PC-9 (cell line): ENCODE measurements around the gene MRPL16. TPM values are rescaled to one million over a fixed set of nuclear protein-coding genes. Genes with fewer than 3 reads are reported as not detected.

Experiments used
- BruUV-seq: library from RNA; stranded (reverse); fragments of 400-500 nt; replicated peaks from 2 replicates; lab custom pipeline; 2021; lab: Mats Ljungman, UMichigan
- CTCF ChIA-PET: fragments of 300-600 bp; sonication (Branson Sonifier 250); formaldehyde crosslinking; loops from one replicate; lab custom pipeline; 2022; ENCODE audit warnings: antibody characterized with exemption; lab: Charles Lee
- POLR2A ChIA-PET: fragments of 300-600 bp; sonication (Branson Sonifier 250); formaldehyde crosslinking; loops from one replicate; lab custom pipeline; 2022; ENCODE audit warnings: antibody characterized with exemption; ENCODE audit not compliant: unreplicated experiment; lab: Charles Lee
- DNase-seq, 2 experiments: peaks; one replicate each; pipeline versions ENCODE4 v3.0.0 to v3.0.0-alpha.2; 2015 to 2022; ENCODE audit warnings: mixed read lengths in 1 of 2
- H2AFZ ChIP-seq: fragments of 200-600 bp; sonication (generic); 2 replicates; pipeline ENCODE4 v1.8.1; 2017; ENCODE audit warnings: antibody characterized with exemption
- H3F3A ChIP-seq: fragments of 200-600 bp; sonication (generic); 2 replicates; pipeline ENCODE4 v1.8.1; 2017; ENCODE audit warnings: antibody characterized with exemption, mild to moderate bottlenecking, low read depth; ENCODE audit not compliant: insufficient read depth
- H3K27ac ChIP-seq: fragments of 200-600 bp; sonication (generic); 2 replicates; pipeline ENCODE4 v1.6.1; 2016; ENCODE audit warnings: mixed run types
- H3K27me3 ChIP-seq: fragments of 200-600 bp; sonication (generic); 2 replicates; pipeline ENCODE4 v1.6.1; 2016; ENCODE audit warnings: low read depth, mixed run types; ENCODE audit not compliant: insufficient read depth
- H3K36me3 ChIP-seq: fragments of 200-600 bp; sonication (generic); 2 replicates; pipeline ENCODE4 v1.6.1; 2016; ENCODE audit warnings: low read depth, mixed run types
- H3K4me1 ChIP-seq: fragments of 200-600 bp; sonication (generic); replicated peaks from 2 replicates; pipeline ENCODE4 v1.6.1; 2016; ENCODE audit warnings: mixed run types; ENCODE audit not compliant: insufficient read depth
- H3K4me2 ChIP-seq: fragments of 200-600 bp; sonication (generic); 2 replicates; pipeline ENCODE4 v1.6.1; 2017; ENCODE audit warnings: mixed run types
- H3K4me3 ChIP-seq: fragments of 200-600 bp; sonication (generic); 2 replicates; pipeline ENCODE4 v1.6.1; 2016; ENCODE audit warnings: mixed run types
- H3K79me2 ChIP-seq: fragments of 200-600 bp; sonication (generic); 2 replicates; pipeline ENCODE4 v1.6.1; 2017; ENCODE audit warnings: low read depth, mixed run types
- H3K9me2 ChIP-seq: fragments of 200-600 bp; sonication (generic); 2 replicates; pipeline ENCODE4 v1.8.1; 2017; ENCODE audit warnings: mild to moderate bottlenecking; ENCODE audit not compliant: insufficient read depth
- H3K9me3 ChIP-seq: fragments of 200-600 bp; sonication (generic); 2 replicates; pipeline ENCODE4 v1.8.1; 2016; ENCODE audit warnings: low read depth; ENCODE audit not compliant: insufficient read depth
- H4K20me1 ChIP-seq: fragments of 200-600 bp; sonication (generic); 2 replicates; pipeline ENCODE4 v1.8.1; 2017; ENCODE audit not compliant: insufficient read depth
- CTCF ChIP-seq: fragments of 200-600 bp; sonication (generic); conservative IDR thresholded peaks from 2 replicates; pipeline ENCODE4 v1.6.1; 2017; ENCODE audit warnings: mixed run types, antibody characterized with exemption, mild to moderate bottlenecking, moderate library complexity
- EZH2 ChIP-seq: fragments of 200-600 bp; sonication (generic); IDR thresholded peaks from 2 replicates; pipeline ENCODE4 v1.8.0; 2017; ENCODE audit warnings: antibody characterized with exemption, low read depth
- intact Hi-C: fragments of 100-400 bp; cut with micrococcal nuclease; formaldehyde crosslinking; loops from one replicate; pipeline ENCODE4 v1.10.0; 2022; ENCODE audit not compliant: unreplicated experiment
- total RNA-seq: library from RNA; stranded (reverse); gene quantifications from 2 replicates; pipeline ENCODE4 v1.2.3, GENCODE V29; 2021

The MRPL16 gene
- total RNA-seq, 1 experiment from 2014 or later = 64.7 TPM

GRCh38 chr11:59758401-59759037 lies 52.1 kb downstream of the MRPL16 start:
- H3K27ac ChIP-seq = no peak overlapping the region
- H3K4me2 ChIP-seq = no peak overlapping the region
- CTCF ChIA-PET = no interaction called here
- no peak overlapping the region for H3K4me3 ChIP-seq
- no peaks in the 10 kb centered on the region for H3K9me2 ChIP-seq
- H3K79me2 ChIP-seq = peaks cover 76% of the 10 kb centered on the region
- 0 out of 2 replicates have a peak, but pooled peaks cover 21% of the 10 kb centered on the region for H3K36me3 ChIP-seq
- peaks cover 19% of the 10 kb centered on the region for H3K4me1 ChIP-seq
- no TSS peak for BruUV-seq
- peaks cover 62% of the 10 kb centered on the region for H4K20me1 ChIP-seq
- DNase-seq = no peak
- no peaks in the 10 kb centered on the region for H3K9me3 ChIP-seq
- intact Hi-C loops = loop anchor here (5.0 kb wide), 1 partner anchor 206 kb away; no protein-coding TSS in a partner anchor
- no peak overlapping the region for H2AFZ ChIP-seq
- no peaks in the 10 kb centered on the region for H3K27me3 ChIP-seq
- TF ChIP-seq CTCF (no peak), EZH2 (no peak)
- peaks cover 27% of the 10 kb centered on the region for H3F3A ChIP-seq
- POLR2A ChIA-PET = no interaction called here

- H3K79me2 ChIP-seq = peaks cover 60% of the 10 kb centered on the region
- peak overlapping the region; percentile 82 for H3K27ac ChIP-seq
- DNase-seq = peak; percentile 78 to 87
- peaks cover 19% of the 10 kb centered on the region for H3K4me1 ChIP-seq
- CTCF ChIA-PET = interaction anchor here (1.6 kb wide), 1 partner anchor 54 kb away, joined by 9 read pairs; the partner anchor contains the start of gene MRPL16
- POLR2A ChIA-PET = interaction anchor here (0.5 to 2.1 kb wide), 3 partner anchors 88 to 220 kb away, joined by 4 to 29 read pairs (median 6); partner anchors contain the start of gene PATL1
- TF ChIP-seq CTCF (no peak), EZH2 (no peak)
- peaks cover 51% of the 10 kb centered on the region for H4K20me1 ChIP-seq
- no peaks in the 10 kb centered on the region for H3K27me3 ChIP-seq
- no peaks in the 10 kb centered on the region for H3K9me2 ChIP-seq
- 0 out of 2 replicates have a peak, but pooled peaks cover 21% of the 10 kb centered on the region for H3K36me3 ChIP-seq
- peak overlapping the region; percentile 92 for H3K4me3 ChIP-seq
- H2AFZ ChIP-seq = no peak overlapping the region
- TSS peak; percentile 33 for BruUV-seq
- no peaks in the 10 kb centered on the region for H3K9me3 ChIP-seq
- intact Hi-C loops = loop anchor here (1.0 to 5.0 kb wide), 3 partner anchors 30 to 205 kb away; partner anchors contain the start of gene PATL1
- peak overlapping the region; percentile 97 for H3K4me2 ChIP-seq
- peaks cover 27% of the 10 kb centered on the region for H3F3A ChIP-seq
These were observed 53.7 kb downstream of the MRPL16 start for GRCh38 chr11:59756845-59757244.

- H3K79me2 ChIP-seq = peaks cover 56% of the 10 kb centered on the region
- H4K20me1 ChIP-seq = peaks cover 48% of the 10 kb centered on the region
- peak overlapping the region; percentile 92 for H3K4me3 ChIP-seq
- no peaks in the 10 kb centered on the region for H3K9me3 ChIP-seq
- H3K27me3 ChIP-seq = no peaks in the 10 kb centered on the region
- peaks cover 27% of the 10 kb centered on the region for H3F3A ChIP-seq
- no peak overlapping the region for H2AFZ ChIP-seq
- peak overlapping the region; percentile 82 for H3K27ac ChIP-seq
- H3K4me1 ChIP-seq = peaks cover 19% of the 10 kb centered on the region
- intact Hi-C loops = loop anchor here (1.0 to 5.0 kb wide), 3 partner anchors 31 to 204 kb away; partner anchors contain the start of gene PATL1
- POLR2A ChIA-PET = interaction anchor here (1.0 to 2.1 kb wide), 3 partner anchors 20 to 87 kb away, joined by 6 to 29 read pairs (median 7); partner anchors contain the start of gene PATL1
- H3K36me3 ChIP-seq = 0 out of 2 replicates have a peak, but pooled peaks cover 21% of the 10 kb centered on the region
- DNase-seq = peak in 1 of 2 experiments; percentile 46
- TSS peak; percentile 28 for BruUV-seq
- H3K9me2 ChIP-seq = no peaks in the 10 kb centered on the region
- CTCF ChIA-PET = interaction anchor here (1.6 kb wide), 1 partner anchor 54 kb away, joined by 9 read pairs; the partner anchor contains the start of gene MRPL16
- peak overlapping the region; percentile 97 for H3K4me2 ChIP-seq
- no peak for TF ChIP-seq EZH2
- no peak for TF ChIP-seq CTCF
These were observed 54.1 kb downstream of the MRPL16 start for GRCh38 chr11:59756558-59756840.

Other genes with a start within 250 kb of the MRPL16 start
- 40.4 and 49.7 TPM in 2 replicates for gene OSBP, start 195.0 kb downstream of the MRPL16 start, total RNA-seq
- 33.5 and 55.0 TPM in 2 replicates for gene PATL1, start 141.7 kb downstream of the MRPL16 start, total RNA-seq
- gene OR10V1, start 96.9 kb downstream of the MRPL16 start, total RNA-seq = not detected in 2 replicates
- 45.2 and 50.1 TPM in 2 replicates for gene STX3, start 55.4 kb downstream of the MRPL16 start, total RNA-seq
- gene CBLIF, start 34.7 kb upstream of the MRPL16 start, total RNA-seq = not detected in 2 replicates
- gene TCN1, start 55.7 kb upstream of the MRPL16 start, total RNA-seq = 1.4 and 2.0 TPM in 2 replicates
- gene OOSP3, start 68.0 kb upstream of the MRPL16 start, total RNA-seq = not detected in 2 replicates
- gene OOSP1, start 127.7 kb upstream of the MRPL16 start, total RNA-seq = not detected in 2 replicates
- not detected in 2 replicates for gene OOSP4A, start 153.3 kb upstream of the MRPL16 start, total RNA-seq
- gene OOSP4B, start 206.4 kb upstream of the MRPL16 start, total RNA-seq = not detected in 2 replicates
- not detected in 2 replicates for gene OOSP2, start 229.6 kb upstream of the MRPL16 start, total RNA-seq
- not detected in 2 replicates for gene MS4A3, start 245.9 kb upstream of the MRPL16 start, total RNA-seq